ENCODE measurements around the gene GPR143. TPM values are rescaled to one million over a fixed set of nuclear protein-coding genes. Genes with fewer than 3 reads are reported as not detected.
"Not testable (repeated sequence)": the region's sequence is repeated elsewhere in the genome, so short reads cannot be mapped to it uniquely, and the experiment has no call there.

The GPR143 gene
- total and polyA plus RNA-seq, 12 donors = 0.27 to 2.2 (median 1.3) TPM

- TF ChIP-seq POLR2A (IDR thresholded peaks at IDR 0.05) = no peak
- TF ChIP-seq, protein P1, sequence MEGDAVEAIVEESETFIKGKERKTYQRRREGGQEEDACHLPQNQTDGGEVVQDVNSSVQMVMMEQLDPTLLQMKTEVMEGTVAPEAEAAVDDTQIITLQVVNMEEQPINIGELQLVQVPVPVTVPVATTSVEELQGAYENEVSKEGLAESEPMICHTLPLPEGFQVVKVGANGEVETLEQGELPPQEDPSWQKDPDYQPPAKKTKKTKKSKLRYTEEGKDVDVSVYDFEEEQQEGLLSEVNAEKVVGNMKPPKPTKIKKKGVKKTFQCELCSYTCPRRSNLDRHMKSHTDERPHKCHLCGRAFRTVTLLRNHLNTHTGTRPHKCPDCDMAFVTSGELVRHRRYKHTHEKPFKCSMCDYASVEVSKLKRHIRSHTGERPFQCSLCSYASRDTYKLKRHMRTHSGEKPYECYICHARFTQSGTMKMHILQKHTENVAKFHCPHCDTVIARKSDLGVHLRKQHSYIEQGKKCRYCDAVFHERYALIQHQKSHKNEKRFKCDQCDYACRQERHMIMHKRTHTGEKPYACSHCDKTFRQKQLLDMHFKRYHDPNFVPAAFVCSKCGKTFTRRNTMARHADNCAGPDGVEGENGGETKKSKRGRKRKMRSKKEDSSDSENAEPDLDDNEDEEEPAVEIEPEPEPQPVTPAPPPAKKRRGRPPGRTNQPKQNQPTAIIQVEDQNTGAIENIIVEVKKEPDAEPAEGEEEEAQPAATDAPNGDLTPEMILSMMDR (IDR thresholded peaks at IDR 0.05) = no peak
- no peak overlapping the region for H3K4me3 ChIP-seq
- no peaks in the 10 kb centered on the region for H3K4me1 ChIP-seq (replicated peaks in 1 of 2)
- no peak for DNase-seq
- H3K36me3 ChIP-seq (replicated peaks in 1 of 2) = no peaks in the 10 kb centered on the region
- no peaks in the 10 kb centered on the region for H3K27me3 ChIP-seq
- H3K9me3 ChIP-seq (replicated peaks in 1 of 3) = no peaks in the 10 kb centered on the region
- intact Hi-C loops (cut with DNase I) = no loop called here
- H3K27ac ChIP-seq = no peak overlapping the region
- 72 to 88% (median 75%) methylated on average over 2 to 8 of the region's 8 CpGs for WGBS, 4 donors
Observed at GRCh38 chrX:9775930-9776329, 10.3 kb upstream of the GPR143 start.

DNA sequence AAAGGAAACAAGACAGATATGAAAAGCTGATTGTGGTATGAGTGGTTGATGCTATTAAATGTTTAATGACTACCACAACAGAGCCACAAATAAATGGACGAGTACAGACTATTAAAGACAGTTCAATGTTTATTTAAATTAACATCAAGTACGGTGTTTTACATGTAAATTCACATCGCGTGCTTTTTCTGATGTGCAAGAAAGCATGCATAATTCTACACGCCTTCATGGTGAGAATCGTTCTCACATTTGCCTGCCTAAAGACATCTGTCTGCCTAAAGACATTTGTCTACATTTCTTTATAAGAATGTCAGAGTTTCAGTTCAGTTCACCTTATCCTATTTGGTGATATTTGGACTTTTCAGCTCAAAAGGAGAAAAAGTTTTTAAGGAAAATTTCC lies 7.3 kb upstream of the GPR143 start:
- Histone ChIP-seq H3K9me3 (replicated peaks in 1 of 3) (no peaks in the 10 kb centered on the region), H3K4me1 (replicated peaks in 1 of 2) (no peaks in the 10 kb centered on the region), H3K27me3 (no peaks in the 10 kb centered on the region), H3K36me3 (replicated peaks in 1 of 2) (no peaks in the 10 kb centered on the region), H3K4me3 (no peak overlapping the region), H3K27ac (no peak overlapping the region)
- intact Hi-C loops (cut with DNase I) = no loop called here
- 81 to 88% (median 85%) methylated on average over 6 of the region's 6 CpGs for WGBS, 4 donors
- no peak for TF ChIP-seq POLR2A (IDR thresholded peaks at IDR 0.05)
- TF ChIP-seq, protein P1 (IDR thresholded peaks at IDR 0.05) = no peak
- no peak for DNase-seq

DNA sequence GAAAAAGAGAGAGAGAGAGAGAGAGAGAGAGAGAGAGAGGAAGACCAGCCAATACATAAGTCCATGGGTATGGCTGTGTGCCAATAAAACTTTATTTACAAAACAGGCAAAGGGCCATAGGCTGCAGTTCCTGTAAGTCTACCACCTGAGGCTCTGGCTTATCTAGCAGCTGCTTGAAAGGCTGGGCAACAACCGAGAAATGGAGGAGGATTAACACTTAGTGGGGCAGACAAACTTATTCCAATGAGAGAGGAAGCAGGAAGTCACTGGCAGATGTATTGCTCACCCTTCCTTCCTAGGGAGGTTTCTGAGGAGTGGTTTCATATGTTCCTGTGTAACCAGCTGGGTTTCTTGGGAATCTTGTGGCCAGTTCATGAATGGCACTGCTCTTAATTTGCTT lies 4.7 kb upstream of the GPR143 start:
- intact Hi-C loops (cut with DNase I) = no loop called here
- Histone ChIP-seq H3K36me3 (replicated peaks in 1 of 2) (no peaks in the 10 kb centered on the region), H3K27ac (no peak overlapping the region), H3K27me3 (peaks cover 7% of the 10 kb centered on the region), H3K9me3 (replicated peaks in 1 of 3) (no peaks in the 10 kb centered on the region), H3K4me3 (no peak overlapping the region), H3K4me1 (replicated peaks in 1 of 2) (no peaks in the 10 kb centered on the region)
- DNase-seq = no peak
- WGBS, 4 donors = 50 to 68% (median 64%) methylated on average over 1 of the region's 1 CpG
- no peak for TF ChIP-seq POLR2A (IDR thresholded peaks at IDR 0.05)
- TF ChIP-seq, protein P1 (IDR thresholded peaks at IDR 0.05) = no peak

DNA sequence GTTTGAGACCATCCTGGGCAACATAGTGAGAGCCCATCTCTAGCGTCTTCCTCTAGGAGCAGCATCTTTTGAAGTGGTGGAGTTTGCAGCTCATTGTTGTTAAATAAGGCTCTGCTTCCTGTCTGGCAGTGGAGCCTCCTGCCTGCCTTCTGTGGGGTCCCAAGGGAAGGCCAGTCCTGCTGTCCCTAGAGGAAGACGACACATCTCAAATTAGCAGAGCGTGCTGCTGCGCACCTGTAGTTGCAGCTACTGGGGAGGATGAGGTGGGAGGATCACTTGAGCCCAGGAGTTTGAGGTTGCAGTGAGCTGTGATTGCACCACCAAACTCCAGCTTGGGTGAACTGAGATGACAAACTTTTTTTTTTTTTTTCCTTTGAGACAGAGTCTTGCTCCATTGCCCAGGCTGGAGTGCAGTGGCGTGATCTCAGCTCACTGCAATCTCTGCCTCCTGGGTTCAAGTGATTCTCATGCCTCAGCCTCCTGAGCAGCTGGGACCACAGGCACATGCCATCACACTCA lies 2.7 kb upstream of the GPR143 start:
- 73 to 89% (median 80%) methylated on average over 1 to 5 of the region's 5 CpGs for WGBS, 4 donors
- DNase-seq; intact Hi-C loops (cut with DNase I); H3K27ac ChIP-seq; H3K4me1 ChIP-seq (replicated peaks in 1 of 2); H3K9me3 ChIP-seq (replicated peaks in 1 of 3); H3K36me3 ChIP-seq (replicated peaks in 1 of 2); H3K4me3 ChIP-seq: not testable (repeated sequence)
- peaks cover 19% of the 10 kb centered on the region for H3K27me3 ChIP-seq

- no peak for TF ChIP-seq POLR2A (IDR thresholded peaks at IDR 0.05)
- TF ChIP-seq, protein P1 (IDR thresholded peaks at IDR 0.05) = no peak
Observed at GRCh38 chrX:9767375-9767774, 1.7 kb upstream of the GPR143 start.

More at GRCh38 chrX:9767375-9767774, 1.7 kb upstream of the GPR143 start:
- DNase-seq = no peak
- intact Hi-C loops (cut with DNase I) = no loop called here
- Histone ChIP-seq H3K9me3 (replicated peaks in 1 of 3) (no peaks in the 10 kb centered on the region), H3K4me1 (replicated peaks in 1 of 2) (no peaks in the 10 kb centered on the region), H3K36me3 (replicated peaks in 1 of 2) (no peaks in the 10 kb centered on the region), H3K27me3 (peaks cover 22% of the 10 kb centered on the region), H3K27ac (no peak overlapping the region), H3K4me3 (no peak overlapping the region)
- 55 to 75% (median 64%) methylated on average over 4 to 6 of the region's 6 CpGs for WGBS, 4 donors

Measured in adrenal gland (tissue), 12 donors.